ENCODE data around the gene RNF2. TPM values are rescaled to one million over a fixed set of nuclear protein-coding genes. Genes with fewer than 3 reads are reported as not detected.

RNF2 gene
- polyA plus RNA-seq, 1 donor, result 22.3 TPM

- Histone ChIP-seq H3K4me1 (ENCODE audit: control insufficient read depth, insufficient read depth, low read length) (peaks cover 19% of the 10 kb centered on the region), H3K4me3 (ENCODE audit: low read length) (no peak overlapping the region), H3K9me3 (ENCODE audit: control insufficient read depth, low read depth, low read length) (no peaks in the 10 kb centered on the region), H3K27ac (ENCODE audit: low read length) (peak overlapping the region; percentile 83), H3K27me3 (ENCODE audit: control insufficient read depth, insufficient read depth, low read length) (no peaks in the 10 kb centered on the region), H3K36me3 (ENCODE audit: control insufficient read depth, insufficient read depth, low read length) (no peaks in the 10 kb centered on the region)
- DNase-seq, result peak; percentile 16 to 27
- WGBS (ENCODE audit: insufficient coverage, low lambda C conversion rate), result no CpG with 5 or more reads among the region's 3 CpGs
Observed at GRCh38 chr1:185017966-185018365, 27.4 kb upstream of the RNF2 start.

GRCh38 chr1:185027252-185027882, 18.0 kb upstream of the RNF2 start:
- WGBS (ENCODE audit: insufficient coverage, low lambda C conversion rate), result no CpG with 5 or more reads among the region's 4 CpGs
- Histone ChIP-seq H3K27ac (ENCODE audit: low read length) (no peak overlapping the region), H3K4me3 (ENCODE audit: low read length) (no peak overlapping the region), H3K4me1 (ENCODE audit: control insufficient read depth, insufficient read depth, low read length) (no peaks in the 10 kb centered on the region), H3K9me3 (ENCODE audit: control insufficient read depth, low read depth, low read length) (peaks cover 11% of the 10 kb centered on the region), H3K36me3 (ENCODE audit: control insufficient read depth, insufficient read depth, low read length) (no peaks in the 10 kb centered on the region), H3K27me3 (ENCODE audit: control insufficient read depth, insufficient read depth, low read length) (no peaks in the 10 kb centered on the region)
- DNase-seq, result no peak

- no peaks in the 10 kb centered on the region for H3K9me3 ChIP-seq (ENCODE audit: control insufficient read depth, low read depth, low read length)
- no CpG with 5 or more reads among the region's 3 CpGs for WGBS (ENCODE audit: insufficient coverage, low lambda C conversion rate)
Observed at GRCh38 chr1:185033686-185034085, 11.7 kb upstream of the RNF2 start.

GRCh38 chr1:185035258-185035657, 10.1 kb upstream of the RNF2 start:
- 100% methylated on average over 1 of the region's 1 CpG for WGBS (ENCODE audit: insufficient coverage, low lambda C conversion rate)
- no peak for DNase-seq

More at GRCh38 chr1:185033686-185034085, 11.7 kb upstream of the RNF2 start:
- H3K4me1 ChIP-seq (ENCODE audit: control insufficient read depth, insufficient read depth, low read length), result no peaks in the 10 kb centered on the region
- no peaks in the 10 kb centered on the region for H3K27me3 ChIP-seq (ENCODE audit: control insufficient read depth, insufficient read depth, low read length)
- H3K36me3 ChIP-seq (ENCODE audit: control insufficient read depth, insufficient read depth, low read length), result no peaks in the 10 kb centered on the region
- H3K27ac ChIP-seq (ENCODE audit: low read length), result no peak overlapping the region
- H3K4me3 ChIP-seq (ENCODE audit: low read length), result no peak overlapping the region
- no peak for DNase-seq

GRCh38 chr1:185038813-185039376, 6.5 kb upstream of the RNF2 start:
- H3K4me3 ChIP-seq (ENCODE audit: low read length), result no peak overlapping the region
- no peaks in the 10 kb centered on the region for H3K4me1 ChIP-seq (ENCODE audit: control insufficient read depth, insufficient read depth, low read length)
- H3K27ac ChIP-seq (ENCODE audit: low read length), result no peak overlapping the region
- DNase-seq, result no peak
- no peaks in the 10 kb centered on the region for H3K27me3 ChIP-seq (ENCODE audit: control insufficient read depth, insufficient read depth, low read length)
- no peaks in the 10 kb centered on the region for H3K36me3 ChIP-seq (ENCODE audit: control insufficient read depth, insufficient read depth, low read length)
- no peaks in the 10 kb centered on the region for H3K9me3 ChIP-seq (ENCODE audit: control insufficient read depth, low read depth, low read length)
- 95% methylated on average over 4 of the region's 7 CpGs for WGBS (ENCODE audit: insufficient coverage, low lambda C conversion rate)

More at GRCh38 chr1:185035258-185035657, 10.1 kb upstream of the RNF2 start:
- Histone ChIP-seq H3K4me1 (ENCODE audit: control insufficient read depth, insufficient read depth, low read length) (no peaks in the 10 kb centered on the region), H3K27ac (ENCODE audit: low read length) (no peak overlapping the region), H3K4me3 (ENCODE audit: low read length) (no peak overlapping the region), H3K9me3 (ENCODE audit: control insufficient read depth, low read depth, low read length) (no peaks in the 10 kb centered on the region), H3K27me3 (ENCODE audit: control insufficient read depth, insufficient read depth, low read length) (no peaks in the 10 kb centered on the region), H3K36me3 (ENCODE audit: control insufficient read depth, insufficient read depth, low read length) (no peaks in the 10 kb centered on the region)

- Histone ChIP-seq H3K4me3 (ENCODE audit: low read length) (no peak overlapping the region), H3K36me3 (ENCODE audit: control insufficient read depth, insufficient read depth, low read length) (no peaks in the 10 kb centered on the region), H3K27me3 (ENCODE audit: control insufficient read depth, insufficient read depth, low read length) (no peaks in the 10 kb centered on the region), H3K27ac (ENCODE audit: low read length) (no peak overlapping the region), H3K4me1 (ENCODE audit: control insufficient read depth, insufficient read depth, low read length) (no peaks in the 10 kb centered on the region), H3K9me3 (ENCODE audit: control insufficient read depth, low read depth, low read length) (no peaks in the 10 kb centered on the region)
- WGBS (ENCODE audit: insufficient coverage, low lambda C conversion rate), result 88% methylated on average over 1 of the region's 4 CpGs
- no peak for DNase-seq
Observed at GRCh38 chr1:185039726-185040407, 5.5 kb upstream of the RNF2 start.

- no peaks in the 10 kb centered on the region for H3K36me3 ChIP-seq (ENCODE audit: control insufficient read depth, insufficient read depth, low read length)
- no peaks in the 10 kb centered on the region for H3K4me1 ChIP-seq (ENCODE audit: control insufficient read depth, insufficient read depth, low read length)
- H3K27me3 ChIP-seq (ENCODE audit: control insufficient read depth, insufficient read depth, low read length), result no peaks in the 10 kb centered on the region
- no peak overlapping the region for H3K27ac ChIP-seq (ENCODE audit: low read length)
- H3K9me3 ChIP-seq (ENCODE audit: control insufficient read depth, low read depth, low read length), result no peaks in the 10 kb centered on the region
- no peak for DNase-seq
- no peak overlapping the region for H3K4me3 ChIP-seq (ENCODE audit: low read length)
- no CpG with 5 or more reads among the region's 1 CpG for WGBS (ENCODE audit: insufficient coverage, low lambda C conversion rate)
Observed at GRCh38 chr1:185040408-185040735, 5.0 kb upstream of the RNF2 start.

- H3K27me3 ChIP-seq (ENCODE audit: control insufficient read depth, insufficient read depth, low read length), result no peaks in the 10 kb centered on the region
- H3K9me3 ChIP-seq (ENCODE audit: control insufficient read depth, low read depth, low read length), result no peaks in the 10 kb centered on the region
- no peak for DNase-seq
- no peak overlapping the region for H3K27ac ChIP-seq (ENCODE audit: low read length)
- H3K4me3 ChIP-seq (ENCODE audit: low read length), result no peak overlapping the region
- no peaks in the 10 kb centered on the region for H3K36me3 ChIP-seq (ENCODE audit: control insufficient read depth, insufficient read depth, low read length)
- no peaks in the 10 kb centered on the region for H3K4me1 ChIP-seq (ENCODE audit: control insufficient read depth, insufficient read depth, low read length)
- WGBS (ENCODE audit: insufficient coverage, low lambda C conversion rate), result no CpG with 5 or more reads among the region's 1 CpG
Observed at GRCh38 chr1:185041742-185042141, 3.6 kb upstream of the RNF2 start.

GRCh38 chr1:185042737-185043136, 2.6 kb upstream of the RNF2 start:
- Histone ChIP-seq H3K4me1 (ENCODE audit: control insufficient read depth, insufficient read depth, low read length) (peaks cover 8% of the 10 kb centered on the region), H3K27me3 (ENCODE audit: control insufficient read depth, insufficient read depth, low read length) (no peaks in the 10 kb centered on the region), H3K27ac (ENCODE audit: low read length) (no peak overlapping the region), H3K9me3 (ENCODE audit: control insufficient read depth, low read depth, low read length) (no peaks in the 10 kb centered on the region), H3K4me3 (ENCODE audit: low read length) (no peak overlapping the region), H3K36me3 (ENCODE audit: control insufficient read depth, insufficient read depth, low read length) (no peaks in the 10 kb centered on the region)
- no CpG with 5 or more reads among the region's 6 CpGs for WGBS (ENCODE audit: insufficient coverage, low lambda C conversion rate)
- DNase-seq, result no peak

GRCh38 chr1:185044387-185044786, 971 bp upstream of the RNF2 start:
- DNase-seq, result no peak
- no peaks in the 10 kb centered on the region for H3K36me3 ChIP-seq (ENCODE audit: control insufficient read depth, insufficient read depth, low read length)
- H3K27me3 ChIP-seq (ENCODE audit: control insufficient read depth, insufficient read depth, low read length), result no peaks in the 10 kb centered on the region
- peaks cover 12% of the 10 kb centered on the region for H3K4me1 ChIP-seq (ENCODE audit: control insufficient read depth, insufficient read depth, low read length)
- no peak overlapping the region for H3K4me3 ChIP-seq (ENCODE audit: low read length)
- 92% methylated on average over 4 of the region's 8 CpGs for WGBS (ENCODE audit: insufficient coverage, low lambda C conversion rate)
- H3K27ac ChIP-seq (ENCODE audit: low read length), result peak overlapping the region; percentile 76
- H3K9me3 ChIP-seq (ENCODE audit: control insufficient read depth, low read depth, low read length), result no peaks in the 10 kb centered on the region
